ENCODE results near the gene KLHL6. TPM values are rescaled to one million over a fixed set of nuclear protein-coding genes. Genes with fewer than 3 reads are reported as not detected.

KLHL6 gene
- total and polyA plus RNA-seq, 7 donors: 0.12 to 1.3 (median 0.42) TPM

DNA sequence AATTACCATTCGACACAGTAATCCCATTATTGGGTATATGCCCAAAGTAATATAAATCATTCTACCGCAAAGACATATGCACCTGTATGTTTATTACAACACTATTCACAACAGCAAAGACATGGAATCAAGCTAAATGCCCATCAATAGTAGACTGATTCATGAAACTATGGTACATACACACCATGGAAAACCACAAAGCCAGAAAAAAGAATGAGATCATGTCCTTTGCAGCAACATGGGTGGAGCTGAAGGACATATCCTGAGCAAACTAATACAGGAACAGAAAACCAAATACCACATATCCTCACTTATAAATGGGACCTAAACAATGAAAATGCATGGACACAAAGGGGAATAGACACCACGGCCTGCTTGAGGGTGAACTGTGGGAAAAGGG is 116.0 kb downstream of the KLHL6 start:
- H3K27me3 ChIP-seq (ENCODE audit: insufficient read depth in 3 of 3, low read length in 2 of 3): no peaks in the 10 kb centered on the region
- 66 to 70% (median 68%) methylated on average over 3 of the region's 3 CpGs for WGBS, 3 donors
- intact Hi-C loops (cut with DNase I): no loop called here

DNA sequence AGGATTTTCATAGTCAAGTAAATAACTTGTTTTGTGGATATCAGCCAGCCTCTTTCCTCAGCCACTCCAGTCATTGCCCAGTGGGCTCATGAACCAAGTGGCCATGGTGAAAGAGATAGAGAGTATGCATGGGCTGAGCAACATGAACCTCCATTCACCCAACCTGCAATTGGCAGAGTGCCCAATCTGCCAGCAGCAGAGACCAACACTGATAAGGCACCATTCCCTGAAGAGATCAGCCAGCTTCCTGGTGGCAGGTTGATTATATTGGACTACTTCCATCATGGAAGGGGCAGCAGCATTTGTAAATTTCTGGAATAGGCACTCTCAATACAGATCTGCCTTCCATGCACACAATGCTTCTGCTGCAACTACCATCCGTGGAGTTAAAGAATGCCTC is 116.8 kb downstream of the KLHL6 start:
- ATAC-seq (no peak), DNase-seq (no peak)
- Histone ChIP-seq H3K4me3 (no peak overlapping the region), H3K27me3 (ENCODE audit: insufficient read depth in 3 of 3, low read length in 2 of 3) (no peaks in the 10 kb centered on the region), H3K36me3 (ENCODE audit: insufficient read depth in 1 of 2, low read depth in 1 of 2) (no peaks in the 10 kb centered on the region), H3K4me1 (no peaks in the 10 kb centered on the region), H3K9me3 (no peaks in the 10 kb centered on the region), H3K27ac (no peak overlapping the region)
- TF ChIP-seq, protein P1, sequence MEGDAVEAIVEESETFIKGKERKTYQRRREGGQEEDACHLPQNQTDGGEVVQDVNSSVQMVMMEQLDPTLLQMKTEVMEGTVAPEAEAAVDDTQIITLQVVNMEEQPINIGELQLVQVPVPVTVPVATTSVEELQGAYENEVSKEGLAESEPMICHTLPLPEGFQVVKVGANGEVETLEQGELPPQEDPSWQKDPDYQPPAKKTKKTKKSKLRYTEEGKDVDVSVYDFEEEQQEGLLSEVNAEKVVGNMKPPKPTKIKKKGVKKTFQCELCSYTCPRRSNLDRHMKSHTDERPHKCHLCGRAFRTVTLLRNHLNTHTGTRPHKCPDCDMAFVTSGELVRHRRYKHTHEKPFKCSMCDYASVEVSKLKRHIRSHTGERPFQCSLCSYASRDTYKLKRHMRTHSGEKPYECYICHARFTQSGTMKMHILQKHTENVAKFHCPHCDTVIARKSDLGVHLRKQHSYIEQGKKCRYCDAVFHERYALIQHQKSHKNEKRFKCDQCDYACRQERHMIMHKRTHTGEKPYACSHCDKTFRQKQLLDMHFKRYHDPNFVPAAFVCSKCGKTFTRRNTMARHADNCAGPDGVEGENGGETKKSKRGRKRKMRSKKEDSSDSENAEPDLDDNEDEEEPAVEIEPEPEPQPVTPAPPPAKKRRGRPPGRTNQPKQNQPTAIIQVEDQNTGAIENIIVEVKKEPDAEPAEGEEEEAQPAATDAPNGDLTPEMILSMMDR (IDR thresholded peaks at IDR 0.05): no peak
- WGBS, 3 donors: 89 to 95% (median 94%) methylated on average over 1 of the region's 1 CpG
- intact Hi-C loops (cut with DNase I): no loop called here

More for the DNA sequence above, 116.0 kb downstream of the KLHL6 start:
- DNase-seq: no peak
- ATAC-seq: no peak
- Histone ChIP-seq H3K4me3 (no peak overlapping the region), H3K27ac (no peak overlapping the region), H3K36me3 (ENCODE audit: insufficient read depth in 1 of 2, low read depth in 1 of 2) (no peaks in the 10 kb centered on the region), H3K9me3 (peaks cover 6% of the 10 kb centered on the region), H3K4me1 (no peaks in the 10 kb centered on the region)
- TF ChIP-seq, protein P1 (IDR thresholded peaks at IDR 0.05): no peak

GRCh38 chr3:183437666-183438564 is 117.6 kb downstream of the KLHL6 start:
- DNase-seq (no peak), ATAC-seq (no peak)
- intact Hi-C loops (cut with DNase I): no loop called here
- H3K4me3 ChIP-seq: no peak overlapping the region
- TF ChIP-seq, protein P1 (IDR thresholded peaks at IDR 0.05): no peak
- H3K4me1 ChIP-seq: no peaks in the 10 kb centered on the region
- no peaks in the 10 kb centered on the region for H3K9me3 ChIP-seq
- H3K36me3 ChIP-seq (ENCODE audit: insufficient read depth in 1 of 2, low read depth in 1 of 2): no peaks in the 10 kb centered on the region
- H3K27ac ChIP-seq: no peak overlapping the region
- H3K27me3 ChIP-seq (ENCODE audit: insufficient read depth in 3 of 3, low read length in 2 of 3): no peaks in the 10 kb centered on the region
- 86 to 93% (median 91%) methylated on average over 6 of the region's 6 CpGs for WGBS, 3 donors

Other genes with a start within 250 kb of the KLHL6 start
- under 1 TPM; 0.39 to 0.79 (median 0.57) TPM for gene MCF2L2, start 127.1 kb downstream of the KLHL6 start, total RNA-seq
- 1 to 10 TPM in 1 of 3 donors, under 1 TPM in 2; 0.17 to 2.7 (median 0.38) TPM for gene MCF2L2, start 127.1 kb downstream of the KLHL6 start, polyA plus RNA-seq
- 100 to 1,000 TPM in 2 of 4 donors, 10 to 100 TPM in 2; 77.8 to 162 (median 123) TPM for gene KLHL24, start 79.9 kb upstream of the KLHL6 start, total RNA-seq
- gene KLHL24, start 79.9 kb upstream of the KLHL6 start, polyA plus RNA-seq: 10 to 100 TPM in 2 of 3 donors, 1 to 10 TPM in 1; 3.3 to 52.8 (median 25.7) TPM
- 1 to 10 TPM; 3.7 to 8.9 (median 7.6) TPM for gene YEATS2, start 142.1 kb upstream of the KLHL6 start, total RNA-seq
- gene YEATS2, start 142.1 kb upstream of the KLHL6 start, polyA plus RNA-seq: 1 to 10 TPM; 1.8 to 4.6 (median 3.7) TPM